Stimulated activated CD4-positive, alpha-beta T cell treated with anti-CD3 and anti-CD28 coated beads, Interleukin-12 subunit alpha, Interleukin-12 subunit beta, amount 100 ng/mL, for 24 hours (primary cell): ENCODE data around the gene TBC1D4.
"Not testable (repeated sequence)": the region's sequence is repeated elsewhere in the genome, so short reads cannot be mapped to it uniquely, and the experiment has no call there.

Source experiments
- DNase-seq, 2 experiments: peaks; one replicate each; pipeline ENCODE4 v3.0.0-alpha.2; 2020; ENCODE audit warnings: low read depth in 2 of 2

TBC1D4 gene

GRCh38 chr13:75326173-75327134, 155.5 kb downstream of the TBC1D4 start:
- DNase-seq, result peak; percentile 47 to 56

- DNase-seq, result no peak
Measured at GRCh38 chr13:75325711-75326110, 156.3 kb downstream of the TBC1D4 start.

DNA sequence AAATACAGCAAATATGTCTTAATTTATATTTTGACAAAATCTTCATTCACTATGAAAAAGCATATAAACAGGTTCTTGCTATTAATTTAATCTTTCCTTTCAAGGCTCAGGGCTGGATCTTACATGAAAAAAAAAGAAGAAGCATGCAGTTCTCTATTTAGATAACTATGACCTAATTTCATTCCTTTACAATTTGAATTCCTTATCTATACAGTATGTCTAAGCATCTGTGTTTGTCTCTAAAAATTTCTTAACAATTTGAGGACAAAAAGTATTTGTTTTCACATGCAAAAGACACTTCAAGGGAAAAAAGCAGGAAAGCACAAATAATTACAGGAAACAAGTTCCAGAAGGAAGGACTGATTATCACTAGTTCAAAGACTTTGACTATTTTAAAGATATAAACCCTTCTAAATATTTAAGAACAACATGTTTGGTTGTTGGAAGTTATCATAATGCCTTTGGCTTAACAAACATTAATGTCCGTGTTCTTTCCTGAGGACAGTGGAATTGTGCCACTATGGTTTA, 157.5 kb downstream of the TBC1D4 start:
- no peak for DNase-seq

GRCh38 chr13:75321084-75321483, 160.9 kb downstream of the TBC1D4 start:
- no peak for DNase-seq

GRCh38 chr13:75319254-75319653, 162.7 kb downstream of the TBC1D4 start:
- no peak for DNase-seq

GRCh38 chr13:75318138-75318833, 163.7 kb downstream of the TBC1D4 start:
- DNase-seq, result peak in 1 of 2 experiments; percentile 9

DNA sequence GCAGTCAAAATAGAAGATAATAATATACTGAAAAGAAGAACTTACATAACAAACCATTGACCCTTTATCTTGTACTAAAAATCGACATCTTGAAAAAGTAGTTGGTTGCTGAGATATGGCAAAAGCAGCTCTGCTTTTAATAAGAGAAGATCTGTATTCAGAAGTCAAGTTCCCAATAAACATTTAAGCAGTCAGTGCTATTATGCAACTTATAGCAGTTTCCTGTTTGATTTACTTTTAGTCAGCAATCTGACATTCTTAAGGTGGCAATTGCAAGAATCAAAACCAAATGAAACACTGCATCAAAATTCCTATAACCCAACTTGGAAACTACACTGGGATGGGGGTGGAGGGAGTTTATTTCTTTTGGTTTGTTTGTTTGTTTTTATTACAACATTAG, 165.5 kb downstream of the TBC1D4 start:
- DNase-seq, result no peak

- DNase-seq, result peak in 1 of 2 experiments; percentile 50
Measured at GRCh38 chr13:75312884-75313520, 169.0 kb downstream of the TBC1D4 start.

DNA sequence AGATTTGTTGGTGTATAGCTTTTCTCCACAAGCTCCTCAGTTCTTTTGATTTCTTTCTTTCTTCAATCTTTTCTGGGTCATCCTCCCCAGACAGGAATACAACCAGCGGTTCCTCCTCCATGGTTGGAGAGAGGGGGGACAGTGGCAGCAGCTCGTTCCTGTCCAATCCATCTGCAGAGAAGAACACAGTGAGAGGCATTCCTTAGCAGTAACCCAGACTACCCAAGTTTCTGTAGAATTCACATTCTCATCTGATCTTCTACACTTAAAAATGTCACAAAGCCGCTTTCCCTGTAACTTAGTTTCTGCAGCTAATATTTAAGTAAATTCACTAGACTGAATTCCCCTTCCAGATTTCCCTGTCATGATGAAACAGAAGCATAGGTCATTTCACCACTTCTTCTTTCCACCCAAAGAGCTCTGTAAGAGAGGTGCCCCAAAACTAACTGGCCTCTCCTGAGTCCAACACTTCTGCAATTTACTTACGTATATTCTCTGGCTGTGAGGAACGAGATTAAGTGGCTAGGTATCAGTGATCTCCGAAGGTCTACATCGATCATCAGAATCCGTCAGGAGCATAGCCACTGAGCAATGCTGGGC, 171.9 kb downstream of the TBC1D4 start:
- no peak for DNase-seq

DNA sequence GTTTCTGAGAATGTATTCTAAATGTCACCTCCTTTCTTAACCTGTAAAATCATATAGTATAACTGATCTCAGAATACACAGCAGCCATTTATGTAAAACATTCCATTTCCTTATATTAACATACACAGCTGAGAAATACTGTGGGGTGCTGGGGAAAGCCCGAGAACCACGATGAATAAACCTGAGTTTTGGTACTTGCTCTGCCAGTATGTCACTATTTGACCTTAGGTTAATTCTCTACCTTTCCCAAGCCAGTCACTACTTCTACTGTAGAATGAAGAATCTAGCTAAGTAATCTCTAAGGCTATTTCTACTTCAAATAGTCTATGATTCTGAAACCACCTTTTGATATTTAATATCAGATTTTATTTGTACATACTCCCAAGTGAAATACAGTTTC, 173.7 kb downstream of the TBC1D4 start:
- peak in 1 of 2 experiments; percentile 35 for DNase-seq

DNA sequence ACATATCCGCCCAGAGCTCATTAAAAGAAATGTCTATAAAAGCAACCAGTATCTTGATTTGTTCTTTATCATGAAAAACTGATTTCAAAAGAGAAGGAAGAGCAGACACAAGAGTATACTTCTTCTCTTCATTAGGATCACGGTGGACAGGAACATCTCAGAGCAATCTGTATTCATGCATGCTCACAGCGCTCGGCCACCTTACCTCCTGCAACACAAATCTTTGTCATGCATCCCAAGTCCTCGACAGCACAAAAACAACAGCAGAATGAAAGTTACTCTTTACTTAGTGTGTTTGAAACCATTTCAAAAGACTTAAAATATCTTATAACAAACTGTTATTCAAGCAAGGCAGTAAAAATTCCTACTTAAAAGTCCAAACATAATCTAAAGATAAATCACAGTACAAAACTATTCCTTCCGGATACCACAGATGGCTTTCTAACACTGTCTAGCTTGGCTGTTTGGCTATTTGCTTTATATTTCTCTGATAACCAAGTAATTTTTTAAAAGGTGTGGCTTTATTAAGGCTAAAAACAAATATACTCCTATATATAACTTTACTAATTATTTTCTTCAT, 174.5 kb downstream of the TBC1D4 start:
- no peak for DNase-seq

- DNase-seq, result not testable (repeated sequence)
Measured at GRCh38 chr13:75306967-75307366, 175.0 kb downstream of the TBC1D4 start.

GRCh38 chr13:75305059-75305458, 176.9 kb downstream of the TBC1D4 start:
- no peak for DNase-seq

DNA sequence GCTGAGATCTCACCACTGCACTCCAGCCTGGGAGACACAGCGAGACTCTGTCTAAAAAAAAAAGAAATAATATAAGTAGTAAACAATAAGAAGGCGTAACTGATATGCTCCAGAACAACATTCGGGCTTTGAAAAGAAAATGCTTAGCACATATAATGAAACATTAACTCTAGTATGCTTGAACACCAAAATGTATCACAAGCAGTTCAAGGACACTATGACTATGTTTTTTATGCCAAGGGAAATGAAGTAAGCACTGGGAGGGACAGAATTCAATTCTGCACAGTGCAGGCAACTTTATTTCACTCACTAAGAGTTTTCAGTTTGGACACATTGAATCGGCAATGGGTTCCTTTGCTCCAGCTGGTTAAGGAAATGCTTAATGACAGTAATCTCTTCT, 178.7 kb downstream of the TBC1D4 start:
- no peak for DNase-seq

GRCh38 chr13:75302071-75302698, 179.8 kb downstream of the TBC1D4 start:
- no peak for DNase-seq

GRCh38 chr13:75299913-75300862, 181.8 kb downstream of the TBC1D4 start:
- no peak for DNase-seq

- DNase-seq, result no peak
Measured at GRCh38 chr13:75299246-75299645, 182.7 kb downstream of the TBC1D4 start.

- DNase-seq, result no peak
Measured at GRCh38 chr13:75296641-75297040, 185.3 kb downstream of the TBC1D4 start.

- DNase-seq, result no peak
Measured at GRCh38 chr13:75295201-75295600, 186.8 kb downstream of the TBC1D4 start.

DNA sequence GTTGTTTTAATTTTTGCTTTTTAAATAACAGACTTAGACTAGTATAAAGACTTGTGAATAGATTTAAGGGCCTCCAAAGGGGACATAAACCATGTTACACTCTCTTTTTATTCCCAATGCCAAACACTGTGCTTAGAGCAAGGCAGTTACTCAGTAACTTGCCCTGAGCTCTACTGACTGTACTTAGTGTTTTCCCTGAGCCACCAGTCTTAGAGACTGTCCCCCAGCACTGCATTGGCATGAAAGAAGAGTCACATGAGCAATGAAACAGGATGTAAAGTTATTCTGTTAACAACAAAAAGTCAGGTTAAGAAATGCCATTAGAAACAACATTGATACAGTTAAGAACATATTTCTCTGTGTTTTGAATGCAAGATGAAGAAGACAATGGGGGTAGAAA, 187.9 kb downstream of the TBC1D4 start:
- DNase-seq, result no peak
